Germinal center (tissue), 1 donor: ENCODE results near the gene RPS3.

Experiments used
- DNase-seq: peaks from one replicate; pipeline ENCODE4 v3.0.0; 2012; ENCODE audit warnings: mixed read lengths, low spot score

The RPS3 gene

GRCh38 chr11:75420224-75421034 lies 21.1 kb downstream of the RPS3 start:
- no peak for DNase-seq

GRCh38 chr11:75421035-75421602 lies 21.8 kb downstream of the RPS3 start:
- DNase-seq = no peak

- no peak for DNase-seq
Observed at GRCh38 chr11:75421902-75422247, 22.6 kb downstream of the RPS3 start.

- DNase-seq = no peak
Observed at GRCh38 chr11:75422248-75423231, 23.2 kb downstream of the RPS3 start.

- no peak for DNase-seq
Observed at GRCh38 chr11:75423721-75424120, 24.4 kb downstream of the RPS3 start.

GRCh38 chr11:75424396-75424795 lies 25.1 kb downstream of the RPS3 start:
- DNase-seq = no peak

- no peak for DNase-seq
Observed at GRCh38 chr11:75425422-75425821, 26.1 kb downstream of the RPS3 start.

- no peak for DNase-seq
Observed at GRCh38 chr11:75426720-75427086, 27.4 kb downstream of the RPS3 start.

- DNase-seq = no peak
Observed at GRCh38 chr11:75427181-75427580, 27.9 kb downstream of the RPS3 start.

- DNase-seq = peak; percentile 96
Observed at GRCh38 chr11:75428281-75428724, 29.0 kb downstream of the RPS3 start.

- no peak for DNase-seq
Observed at GRCh38 chr11:75428989-75429640, 29.8 kb downstream of the RPS3 start.

- no peak for DNase-seq
Observed at GRCh38 chr11:75429641-75429901, 30.3 kb downstream of the RPS3 start.

GRCh38 chr11:75429902-75430713 lies 30.8 kb downstream of the RPS3 start:
- DNase-seq = peak; percentile 74

GRCh38 chr11:75430714-75431532 lies 31.6 kb downstream of the RPS3 start:
- DNase-seq = no peak

- no peak for DNase-seq
Observed at GRCh38 chr11:75431533-75432525, 32.5 kb downstream of the RPS3 start.

- DNase-seq = no peak
Observed at GRCh38 chr11:75432911-75433321, 33.6 kb downstream of the RPS3 start, which contains the start of gene KLHL35. TSS of gene KLHL35 (minus strand) at chr11:75433203. CDS start at chr11:75430629, 2,574 bp downstream.

- DNase-seq = no peak
Observed at GRCh38 chr11:75433443-75433842, 34.1 kb downstream of the RPS3 start.

GRCh38 chr11:75434051-75434450 lies 34.7 kb downstream of the RPS3 start:
- DNase-seq = no peak

- no peak for DNase-seq
Observed at GRCh38 chr11:75434886-75435570, 35.7 kb downstream of the RPS3 start.
